ENCODE measurements around the gene LYPD6B. TPM values are rescaled to one million over a fixed set of nuclear protein-coding genes. Genes with fewer than 3 reads are reported as not detected.

Gene LYPD6B
- total RNA-seq, 1 experiment from 2014 or later: 0.38 TPM

DNA sequence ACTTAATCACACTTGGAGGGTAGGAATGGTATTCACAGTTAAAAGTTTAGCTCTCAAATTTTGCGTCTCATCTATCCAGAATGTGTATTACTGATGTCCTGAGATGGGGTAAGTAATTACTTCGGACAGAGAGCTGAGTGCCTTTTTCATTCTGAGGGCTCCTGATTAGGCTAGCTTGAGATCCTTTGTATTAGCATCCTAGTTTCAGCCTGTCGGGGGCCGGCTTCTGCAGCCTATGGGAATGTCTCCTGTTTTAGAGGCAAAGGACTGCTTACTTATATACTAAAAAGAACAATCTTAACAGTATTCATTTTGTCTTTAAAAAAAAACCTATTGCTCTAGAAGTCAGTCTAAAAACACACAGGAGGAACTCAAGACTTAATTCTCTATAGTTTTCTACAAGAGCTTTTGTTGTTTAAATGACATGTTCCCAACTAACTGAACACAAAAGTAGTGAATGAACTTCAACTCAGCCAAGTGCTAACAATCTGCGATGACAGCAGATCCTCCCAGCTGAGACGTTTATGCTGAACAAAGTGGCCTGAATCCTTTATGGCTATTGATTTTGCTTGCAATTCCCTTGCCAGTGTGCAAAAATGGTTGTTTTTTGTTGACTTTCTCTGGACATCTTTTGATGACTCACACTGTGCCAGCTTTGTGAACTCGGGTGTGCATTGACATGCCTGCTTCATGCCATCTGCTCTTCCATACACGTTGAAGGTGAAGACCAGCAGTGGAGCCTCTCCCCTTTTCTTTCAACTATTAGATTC lies 118.7 kb downstream of the LYPD6B start:
- no peak for DNase-seq (ENCODE audit: low spot score)

DNA sequence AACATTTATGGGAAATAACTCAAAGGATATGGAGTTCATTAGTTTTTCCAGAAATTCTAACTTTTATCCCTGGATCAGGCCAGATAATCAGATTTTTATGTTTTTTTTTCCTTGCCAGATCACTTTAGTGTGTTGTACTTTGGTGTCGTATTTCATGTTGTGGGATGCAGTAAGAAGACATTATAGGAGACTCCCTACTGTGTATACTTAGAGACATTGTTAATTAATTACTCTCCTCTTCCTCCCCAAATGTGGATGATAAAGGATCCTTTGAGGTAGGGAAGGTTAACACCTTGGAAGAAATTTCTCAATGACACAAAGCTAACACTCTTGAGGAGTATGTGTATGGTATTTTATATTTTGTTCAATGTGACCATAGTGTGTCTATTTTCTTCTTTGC lies 120.5 kb downstream of the LYPD6B start:
- no peak for DNase-seq (ENCODE audit: low spot score)

DNA sequence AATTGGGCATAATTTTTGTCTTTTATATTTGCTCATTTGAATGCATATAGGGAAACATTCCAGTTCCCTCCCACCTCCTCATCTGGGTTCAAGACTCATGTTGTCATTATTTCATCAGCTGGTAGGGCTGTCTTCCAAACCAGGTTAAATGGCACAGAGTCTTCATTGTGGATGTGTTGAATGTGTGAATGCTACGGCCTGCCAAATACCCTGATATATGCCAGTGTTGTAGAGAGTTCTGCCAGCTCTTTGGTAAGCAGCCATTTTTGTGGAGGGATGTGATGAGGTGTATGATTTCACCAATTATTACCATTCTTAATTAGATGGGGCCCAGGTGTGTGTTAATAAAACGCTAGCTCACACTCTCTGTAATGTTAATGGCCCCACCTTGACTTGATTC lies 121.7 kb downstream of the LYPD6B start:
- DNase-seq (ENCODE audit: low spot score): no peak

DNA sequence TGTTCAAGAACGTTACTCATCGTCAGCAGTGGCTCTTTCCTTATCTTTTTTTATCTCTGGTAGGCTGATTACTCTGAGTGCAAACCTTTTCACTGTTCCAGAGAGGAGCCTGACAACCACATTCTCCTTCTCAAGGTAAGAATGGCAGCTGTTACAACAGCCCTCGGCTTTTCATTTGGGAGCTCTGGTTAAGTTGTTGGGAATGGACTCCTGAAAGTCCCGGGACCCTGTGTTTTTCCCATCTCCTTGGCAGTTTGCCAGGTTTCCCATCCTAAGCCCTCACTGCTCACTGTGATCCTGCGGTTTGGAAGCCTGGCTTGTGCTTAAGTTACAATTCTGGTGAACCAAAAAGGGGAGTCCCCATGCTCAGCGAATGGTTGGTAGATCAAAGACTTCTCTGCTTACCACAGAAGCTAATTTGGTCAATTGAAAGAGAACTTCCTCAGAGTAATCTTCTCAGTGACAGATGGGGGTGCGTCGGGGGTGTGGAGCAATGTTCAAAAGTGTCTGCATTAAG lies 122.3 kb downstream of the LYPD6B start:
- no peak for DNase-seq (ENCODE audit: low spot score)

DNA sequence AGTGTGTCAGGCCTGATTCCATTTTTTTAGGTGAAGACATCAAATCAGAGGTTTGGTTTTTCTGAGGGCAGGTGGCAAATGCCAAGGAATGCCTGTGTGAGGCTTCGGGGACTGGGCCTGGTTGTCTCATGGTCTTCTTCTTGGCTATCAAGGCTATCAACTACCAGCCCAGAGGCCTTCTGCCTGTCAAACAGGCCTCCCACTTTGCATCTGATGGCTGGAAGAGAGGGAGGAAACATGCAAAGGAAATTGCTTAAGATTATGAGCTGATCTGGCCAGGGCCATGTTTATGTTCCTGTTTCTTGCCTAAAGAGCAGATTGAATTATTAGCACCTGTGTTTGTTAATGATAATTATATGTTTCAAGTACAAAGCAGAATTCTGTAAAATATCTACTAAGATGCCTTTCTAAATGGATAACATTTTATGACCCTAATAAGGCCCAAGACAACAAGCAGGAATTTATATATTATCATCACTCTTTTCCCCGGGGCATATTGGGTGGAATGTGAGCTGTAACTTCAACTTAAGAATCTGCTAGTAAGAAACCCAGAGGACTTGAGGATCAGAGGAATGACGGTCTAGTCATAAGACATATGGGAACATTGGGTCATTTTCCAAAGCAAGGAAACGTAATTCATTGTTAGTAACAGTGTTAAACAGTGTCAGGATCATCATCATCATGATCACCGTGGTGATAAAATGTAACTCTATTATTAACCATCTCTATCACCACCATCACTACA lies 123.2 kb downstream of the LYPD6B start:
- DNase-seq (ENCODE audit: low spot score): no peak

DNA sequence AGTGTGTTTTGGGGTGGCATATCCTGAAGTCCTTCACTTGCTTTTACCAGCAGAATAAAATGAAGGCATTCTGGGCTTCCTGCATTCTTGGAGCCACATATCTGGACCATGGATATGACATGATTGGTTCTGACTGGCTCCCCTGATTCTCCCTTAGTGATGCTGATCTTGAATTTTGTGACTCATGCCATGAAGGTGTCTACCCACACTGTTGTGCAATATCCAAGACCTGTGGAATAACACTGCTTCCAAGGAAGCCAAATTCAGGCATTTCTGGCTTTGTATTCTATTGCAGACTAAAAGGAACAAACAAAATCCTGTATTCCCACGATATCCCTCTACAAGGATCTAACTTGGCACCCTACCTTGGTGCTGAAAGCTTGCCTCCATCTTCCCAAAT lies 125.8 kb downstream of the LYPD6B start:
- DNase-seq (ENCODE audit: low spot score): no peak

DNA sequence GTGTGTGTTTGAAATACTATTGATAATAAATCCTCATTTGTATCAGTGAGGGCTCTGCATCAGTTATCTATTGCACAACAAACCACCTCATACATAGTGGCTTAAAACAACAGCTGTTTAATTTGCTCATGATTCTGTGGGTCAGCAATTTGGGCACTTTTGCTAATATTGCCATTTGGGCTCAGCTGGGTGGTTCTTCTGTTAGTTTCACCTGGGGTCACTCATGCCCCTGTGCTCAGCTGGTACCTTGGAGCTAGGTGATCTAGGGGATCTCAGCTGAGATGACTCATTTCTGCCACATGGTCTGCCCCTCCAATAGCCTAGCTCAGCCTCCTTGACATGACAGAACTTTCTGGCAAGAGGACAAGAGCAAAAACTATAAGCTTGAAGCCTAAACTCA lies 126.3 kb downstream of the LYPD6B start:
- DNase-seq (ENCODE audit: low spot score): no peak

DNA sequence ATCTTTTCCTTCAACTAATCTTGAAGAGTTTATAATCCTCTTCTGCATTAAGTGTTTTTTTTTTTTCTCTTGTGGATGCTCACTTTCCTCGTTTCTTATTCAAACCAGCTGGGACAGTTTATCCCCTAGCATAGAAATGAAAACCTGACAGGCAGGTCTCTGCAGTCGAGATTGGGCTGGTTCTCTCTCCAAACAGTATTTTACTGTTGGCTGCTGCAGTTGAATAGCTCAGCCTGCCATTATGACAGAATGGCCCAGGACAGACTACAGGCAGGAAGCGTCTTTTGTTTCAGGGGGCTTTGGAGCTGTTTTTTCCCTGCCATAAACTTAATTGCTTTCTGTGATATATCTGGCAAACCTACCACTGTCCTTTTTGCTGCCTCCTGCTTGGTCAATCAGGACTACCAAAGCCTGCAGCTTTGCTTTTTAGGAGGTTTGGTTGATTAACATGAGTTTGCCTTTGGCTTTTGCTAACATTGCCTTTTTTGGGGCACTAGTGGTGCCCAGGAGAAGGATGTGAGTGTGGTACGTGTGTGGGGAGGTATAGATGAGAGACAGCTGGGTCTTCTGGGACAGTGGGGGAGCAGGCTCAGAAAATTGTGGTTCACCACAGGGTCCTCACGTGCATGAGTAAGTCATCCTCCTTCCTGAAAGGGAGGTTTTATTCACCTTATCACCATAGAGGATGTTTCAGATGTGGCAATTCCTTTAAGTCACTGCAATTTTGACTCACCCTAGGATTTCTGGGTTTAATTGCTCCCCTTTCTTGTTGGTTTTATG lies 128.7 kb downstream of the LYPD6B start:
- DNase-seq (ENCODE audit: low spot score): peak; percentile 79

DNA sequence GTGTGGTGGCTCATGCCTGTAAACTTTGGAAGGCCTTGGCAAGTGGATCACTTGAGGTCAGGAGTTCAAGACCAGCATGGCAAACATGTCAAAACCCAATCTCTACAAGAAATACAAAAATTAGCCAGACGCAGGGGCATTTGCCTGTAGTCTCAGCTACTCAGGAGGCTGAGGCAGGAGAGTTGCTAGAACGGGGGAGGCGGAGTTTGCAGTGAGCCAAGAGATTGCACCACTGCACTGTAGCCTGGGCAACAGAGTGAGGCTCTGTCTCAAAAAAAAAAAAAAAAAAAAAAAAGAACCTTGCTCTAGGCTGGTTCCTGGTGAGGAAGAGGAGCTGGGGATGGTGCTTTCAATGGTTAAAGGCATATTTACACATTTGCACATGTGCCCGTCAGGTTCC lies 129.4 kb downstream of the LYPD6B start:
- no peak for DNase-seq (ENCODE audit: low spot score)

DNA sequence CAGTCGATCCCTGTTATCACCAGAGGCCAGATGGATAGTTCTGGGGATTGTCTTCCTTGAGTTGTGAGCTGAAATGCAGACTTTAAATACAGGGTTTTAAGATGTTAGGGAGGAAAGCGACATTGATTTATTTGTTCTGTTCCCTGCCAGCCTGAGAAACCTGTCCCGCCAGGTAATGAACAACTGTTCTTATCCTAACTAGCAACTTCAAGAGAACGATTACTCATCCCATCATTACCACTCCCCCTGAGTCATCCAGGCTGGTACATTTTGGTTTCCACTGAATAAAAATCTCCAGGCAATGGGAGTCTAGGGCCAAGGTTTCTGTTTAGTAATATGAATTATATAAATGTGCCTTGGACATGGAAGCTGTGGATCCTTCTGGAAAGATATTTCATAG lies 131.2 kb downstream of the LYPD6B start:
- peak; percentile 80 for DNase-seq (ENCODE audit: low spot score)

DNA sequence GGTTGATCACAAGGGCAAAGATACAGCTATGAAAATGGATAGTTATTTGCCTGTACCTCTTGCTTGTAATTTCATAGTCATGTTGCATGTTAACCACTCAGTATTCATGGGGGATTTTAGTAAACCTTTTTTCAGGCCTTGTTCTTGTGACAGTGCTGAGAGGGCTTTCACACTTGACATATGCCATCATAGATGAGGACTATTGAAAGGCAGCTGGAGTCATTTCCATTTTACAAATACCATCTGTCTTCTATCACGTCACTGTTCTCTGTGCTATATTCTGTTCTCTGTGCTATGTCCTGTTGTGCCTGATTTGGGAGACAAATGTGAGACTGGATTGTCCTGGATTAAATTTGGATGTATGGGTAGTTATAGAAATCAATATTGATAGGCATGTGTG lies 131.7 kb downstream of the LYPD6B start:
- no peak for DNase-seq (ENCODE audit: low spot score)

DNA sequence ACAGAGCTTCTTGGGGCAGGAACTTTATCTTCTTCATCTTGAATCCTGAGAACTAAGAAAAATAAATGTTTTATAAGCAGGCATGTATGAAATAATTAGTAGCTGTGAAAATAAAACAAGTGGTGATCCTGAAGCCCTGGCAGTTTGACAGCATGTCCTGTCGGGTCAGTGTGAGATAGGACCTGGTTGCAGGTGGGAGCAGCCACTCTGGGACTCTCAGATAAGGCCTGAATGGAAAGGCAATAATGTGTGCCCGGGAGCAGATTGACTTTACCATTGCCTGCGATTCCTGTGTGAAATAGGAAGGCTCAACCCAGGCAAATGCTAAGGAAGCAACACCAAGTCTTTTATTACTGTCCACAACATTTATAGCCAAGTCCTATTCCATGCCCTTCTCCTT lies 132.4 kb downstream of the LYPD6B start:
- DNase-seq (ENCODE audit: low spot score): no peak

DNA sequence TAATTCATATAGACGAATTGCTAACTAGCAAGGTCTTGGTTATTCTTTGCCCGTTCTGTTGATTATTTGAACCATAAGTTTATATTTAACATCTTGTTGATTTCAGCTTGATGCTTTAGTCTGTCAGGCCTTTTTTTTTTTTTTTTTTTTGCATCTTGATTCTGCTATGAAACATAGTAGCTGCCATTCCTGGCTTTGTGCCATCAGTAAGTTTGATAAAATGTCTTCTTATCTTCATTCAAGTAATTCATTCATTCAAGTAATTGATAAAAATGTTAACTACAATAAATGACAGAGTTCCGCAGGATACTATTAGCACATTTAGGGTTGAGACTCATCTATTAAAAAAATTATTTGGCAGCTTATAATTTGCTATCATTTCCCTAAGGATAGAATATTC lies 134.7 kb downstream of the LYPD6B start:
- no peak for DNase-seq (ENCODE audit: low spot score)

DNA sequence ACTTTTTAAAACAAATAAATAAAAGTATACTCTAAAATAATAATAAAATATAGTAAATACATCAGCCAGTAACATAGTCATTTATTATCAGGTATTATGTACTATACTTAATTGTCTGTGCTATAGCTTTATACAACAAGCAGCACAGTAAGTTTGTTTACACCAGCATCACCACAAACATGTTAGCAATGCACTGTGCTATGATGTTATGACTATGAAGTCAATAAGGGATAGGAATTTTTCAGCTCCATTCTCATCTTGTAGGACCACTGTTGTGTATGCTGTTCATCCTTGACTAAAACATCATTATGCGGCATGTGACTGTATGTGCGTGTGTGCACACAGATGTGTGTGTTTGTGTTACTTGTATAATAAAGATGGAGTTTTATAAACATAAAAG lies 137.5 kb downstream of the LYPD6B start:
- DNase-seq (ENCODE audit: low spot score): no peak

DNA sequence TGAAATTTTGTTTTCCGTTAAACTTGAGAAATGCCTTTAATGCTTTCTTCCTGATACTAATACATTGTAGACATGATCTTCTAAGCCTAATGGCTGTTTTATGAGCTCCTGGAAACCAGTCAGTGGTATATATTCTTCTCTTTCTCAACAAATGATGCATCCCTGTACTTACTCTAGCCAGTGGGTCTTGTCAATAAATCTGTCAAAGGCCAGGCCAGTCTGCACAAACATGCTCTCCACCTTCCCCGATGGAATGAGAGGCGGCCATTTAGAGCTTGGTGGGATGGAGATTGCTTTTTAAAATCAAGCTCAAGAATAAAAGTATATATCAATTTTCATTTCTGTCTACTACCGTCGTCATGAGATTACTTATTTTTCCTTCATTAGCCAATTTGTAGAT lies 140.1 kb downstream of the LYPD6B start:
- no peak for DNase-seq (ENCODE audit: low spot score)

DNA sequence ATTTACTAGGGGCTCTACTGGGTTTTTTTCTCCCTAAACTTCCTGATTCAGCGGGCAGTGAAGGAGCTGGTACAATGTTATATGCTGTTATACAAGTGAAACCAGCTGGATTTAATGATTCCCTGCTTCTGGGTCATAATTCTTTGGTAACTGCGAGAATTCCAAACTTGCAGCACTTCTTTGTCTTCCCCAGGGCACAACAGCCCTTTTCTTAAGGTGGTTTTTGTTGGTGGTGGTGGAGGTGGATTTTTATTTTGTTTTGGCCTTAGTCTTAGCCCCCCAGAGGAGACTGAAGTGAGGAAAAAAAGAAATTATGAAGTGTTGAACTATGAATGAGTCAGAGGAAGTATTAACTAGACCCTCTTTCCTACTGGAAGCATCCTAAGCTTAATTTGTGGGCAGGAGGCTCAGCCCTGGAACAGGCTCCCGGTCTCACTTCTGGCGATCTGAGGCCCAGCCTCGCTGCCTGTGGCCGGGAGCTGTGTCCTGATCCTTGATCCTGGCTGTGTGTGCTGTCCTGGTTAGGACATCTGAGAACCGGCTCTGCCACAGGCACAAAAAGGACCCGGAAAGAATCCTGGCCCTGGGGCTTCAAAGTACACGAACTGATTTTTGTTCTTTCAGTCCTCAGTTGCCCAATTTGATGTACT lies 141.9 kb downstream of the LYPD6B start:
- peak; percentile 21 for DNase-seq (ENCODE audit: low spot score)

DNA sequence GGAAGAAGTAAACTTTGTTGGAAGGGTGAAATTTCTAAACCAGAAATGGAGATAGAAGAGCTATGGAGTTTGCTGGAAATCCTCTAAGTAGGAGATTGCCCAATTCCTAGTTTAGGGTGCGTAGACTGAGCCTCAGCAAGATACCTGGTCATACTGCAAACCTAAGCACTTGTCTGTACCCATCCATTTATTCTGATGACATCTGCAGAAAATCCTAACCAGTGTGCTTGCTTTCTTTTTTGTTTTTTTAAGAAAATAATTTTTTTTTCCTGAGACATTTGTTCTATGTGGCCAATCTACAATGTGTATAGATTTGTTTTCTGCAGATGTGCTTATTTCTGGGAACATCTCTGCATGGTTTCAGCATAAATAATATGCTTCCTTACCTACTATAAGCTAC lies 144.7 kb downstream of the LYPD6B start:
- DNase-seq (ENCODE audit: low spot score): no peak

DNA sequence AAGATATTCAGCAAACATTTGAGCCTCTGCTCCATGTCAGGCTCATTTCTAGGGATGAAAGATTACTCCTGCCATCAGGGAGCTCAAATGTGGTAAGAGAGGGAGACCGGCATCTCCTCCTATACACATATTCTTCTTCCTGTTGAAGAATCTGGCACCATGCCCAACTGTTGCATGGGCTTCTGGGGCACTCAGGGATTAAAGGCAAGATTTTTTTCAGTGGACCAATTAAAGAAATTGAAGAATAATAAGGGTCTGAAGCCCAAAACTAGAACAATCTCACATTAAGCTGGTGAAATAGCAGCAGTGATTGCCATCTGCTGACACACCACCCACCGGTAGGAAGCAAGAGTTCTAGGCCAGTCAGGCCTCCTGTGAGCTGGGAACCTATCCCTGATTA lies 146.5 kb downstream of the LYPD6B start:
- DNase-seq (ENCODE audit: low spot score): no peak

DNA sequence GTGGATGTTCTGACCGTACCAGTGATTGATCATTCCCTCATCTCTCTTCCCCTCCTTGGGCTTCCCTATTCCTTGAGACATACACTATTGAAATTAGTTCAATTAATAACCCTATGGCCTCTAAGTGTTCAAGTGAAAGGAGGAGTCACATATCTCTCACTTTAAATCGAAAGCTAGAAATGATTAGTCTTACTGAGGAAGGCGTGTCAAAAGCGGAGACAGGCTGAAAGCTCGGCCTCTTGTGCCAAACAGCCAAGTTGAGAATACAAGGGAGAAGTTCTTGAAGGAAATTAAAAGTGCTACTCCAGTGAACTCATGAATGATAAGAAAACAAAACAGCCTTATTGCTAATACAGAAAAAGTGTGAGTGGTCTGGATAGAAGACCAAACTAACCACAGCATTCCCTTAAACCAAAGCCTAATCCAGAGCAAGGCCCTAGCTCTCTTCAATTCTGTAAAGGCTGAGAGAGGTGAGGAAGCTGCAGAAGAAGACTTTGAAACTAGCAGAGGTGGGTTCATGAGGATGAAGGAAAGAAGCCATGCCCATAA lies 147.5 kb downstream of the LYPD6B start:
- DNase-seq (ENCODE audit: low spot score): no peak

DNA sequence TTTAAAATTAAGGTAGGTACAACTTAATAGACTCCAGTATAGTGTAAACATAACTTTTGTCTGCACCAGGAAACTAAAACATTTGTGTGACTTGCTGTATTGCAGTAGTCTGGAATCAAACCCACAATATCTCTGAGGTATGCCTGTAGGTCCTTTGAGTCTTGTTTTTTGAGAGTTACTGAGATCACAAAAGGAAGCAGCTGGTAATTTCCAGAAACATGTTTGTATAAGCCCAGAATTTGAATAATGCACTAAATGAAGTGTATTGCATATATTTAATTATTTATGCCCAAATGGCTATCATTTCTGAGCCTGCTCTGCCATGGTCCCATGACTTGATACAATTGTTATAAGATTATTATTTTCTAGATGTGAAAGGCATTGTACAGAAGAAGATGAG lies 148.6 kb downstream of the LYPD6B start:
- no peak for DNase-seq (ENCODE audit: low spot score)

DNA sequence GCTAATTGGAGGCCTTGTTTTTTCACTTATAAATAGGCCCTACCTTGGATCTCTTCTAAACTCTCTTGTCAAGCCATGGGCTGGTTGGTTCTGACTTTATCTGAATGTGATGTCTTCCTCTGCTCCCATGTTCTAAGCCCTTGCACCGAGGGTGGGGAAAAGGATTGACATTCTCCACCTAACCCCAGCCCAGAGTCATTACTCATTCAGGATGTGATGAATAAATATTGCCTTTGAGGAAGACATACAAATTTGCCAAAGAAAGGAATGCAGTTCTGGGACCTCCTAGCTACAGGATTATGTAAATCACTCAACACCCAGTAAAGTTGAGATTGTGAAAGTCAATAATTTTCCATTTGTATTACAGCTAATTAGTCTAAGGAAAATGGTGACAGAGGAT lies 149.8 kb downstream of the LYPD6B start:
- DNase-seq (ENCODE audit: low spot score): peak; percentile 25

DNA sequence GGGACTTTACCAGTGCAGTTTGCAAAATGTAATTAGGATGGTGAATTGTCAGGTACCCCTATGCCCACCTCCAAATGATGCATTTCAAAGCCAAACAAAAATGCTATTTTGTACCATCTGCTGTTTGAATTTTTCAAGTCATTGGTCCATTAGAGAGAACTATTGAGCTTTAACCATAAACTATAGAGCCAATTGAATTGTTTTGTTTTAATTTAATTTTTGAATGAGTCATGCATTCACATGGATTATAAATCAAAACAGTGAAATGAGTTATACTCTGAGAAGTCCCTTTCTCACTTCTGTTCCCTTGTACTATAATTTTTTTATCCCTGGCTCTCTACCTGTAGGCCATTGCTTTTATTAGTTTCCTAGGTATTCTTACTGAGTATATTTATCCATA lies 151.3 kb downstream of the LYPD6B start:
- no peak for DNase-seq (ENCODE audit: low spot score)
